Lung (tissue), 12 donors: ENCODE data around the gene ZNF354C. TPM values are rescaled to one million over a fixed set of nuclear protein-coding genes. Genes with fewer than 3 reads are reported as not detected.

Source experiments
- ATAC-seq: fragments of 200-7000 bp; cut with Tn5 transposase; one replicate; pipeline ENCODE4 v1.9.1; 2020; ENCODE audit warnings: moderate number of reproducible peaks; ENCODE audit not compliant: insufficient read depth, low FRiP score
- DNase-seq, 3 donors: peaks; one replicate each; pipeline ENCODE4 v3.0.0-alpha.2; 2013 to 2017
- H3K27ac ChIP-seq, 2 donors: one replicate each; pipeline ENCODE4 v1.5.1; 2013; ENCODE audit warnings: mild to moderate bottlenecking in 2 of 2, moderate library complexity in 2 of 2, control low read depth in 1 of 2, inconsistent platforms in 1 of 2, low read depth in 1 of 2, low read length in 1 of 2
- H3K27me3 ChIP-seq, 3 donors: one replicate each; pipeline ENCODE4 v1.5.1; 2013; ENCODE audit warnings: low read length in 2 of 3; ENCODE audit not compliant: control insufficient read depth in 3 of 3, insufficient read depth in 3 of 3
- H3K36me3 ChIP-seq, 4 donors: one replicate each; pipeline ENCODE4 v1.5.1; 2013; ENCODE audit warnings: low read length in 4 of 4, mild to moderate bottlenecking in 1 of 4, moderate library complexity in 1 of 4; ENCODE audit not compliant: control insufficient read depth in 4 of 4, insufficient read depth in 4 of 4
- H3K4me1 ChIP-seq, 5 donors: one replicate each; pipeline ENCODE4 v1.5.1; 2013; ENCODE audit warnings: low read length in 5 of 5, mild to moderate bottlenecking in 2 of 5, moderate library complexity in 1 of 5; ENCODE audit not compliant: control insufficient read depth in 5 of 5, insufficient read depth in 5 of 5
- H3K4me3 ChIP-seq: one replicate; pipeline ENCODE4 v1.5.1; 2013; ENCODE audit warnings: mild to moderate bottlenecking, control low read depth, moderate library complexity
- H3K9ac ChIP-seq, 2 donors: one replicate each; pipeline ENCODE4 v1.5.1; 2013; ENCODE audit warnings: low read length in 2 of 2, control low read depth in 1 of 2; ENCODE audit not compliant: insufficient read depth in 1 of 2
- H3K9me3 ChIP-seq, 4 donors: one replicate each; pipeline ENCODE4 v1.5.1; 2013; ENCODE audit warnings: low read length in 3 of 4, mild to moderate bottlenecking in 1 of 4, moderate library complexity in 1 of 4; ENCODE audit not compliant: control insufficient read depth in 4 of 4, insufficient read depth in 3 of 4
- WGBS, 2 donors: extraction: QIAGEN DNeasy Blood & Tissue Kit; methylation state at CpG; one replicate each; pipeline ENCODE4 v1.1.7; 2013; 5-methylcytosine and 5-hydroxymethylcytosine counted together
- polyA plus RNA-seq, 2 donors: library from polyadenylated mRNA; stranded (reverse); fragments of 200-250 nt; gene quantifications; one replicate each; pipeline ENCODE4 v1.2.1, GENCODE V29; 2013
- total RNA-seq, 2 donors: library from RNA; depleted of rRNA in 1 of 2; stranded (reverse); fragments of >200 nt in 1 of 2; gene quantifications; one replicate each; pipeline ENCODE4 v1.2.1, GENCODE V29; 2014 to 2021
- TF ChIP-seq, protein P1 (sequence below): IDR thresholded peaks from 2 replicates; pipeline ENCODE4 v1.5.1; 2012; ENCODE audit warnings: mild to moderate bottlenecking; ENCODE audit errors: control extremely low read depth, extremely low read depth
- donor health status: control.
- donor health status: control.
- donor health status: Bipolar disorder and iron deficiency.
- donor health status: healthy.
- donor health status: DM: yes; HTN: yes; CAD: no.

The ZNF354C gene
- total and polyA plus RNA-seq, 4 donors: 1.2 to 15.8 (median 2.6) TPM

DNA sequence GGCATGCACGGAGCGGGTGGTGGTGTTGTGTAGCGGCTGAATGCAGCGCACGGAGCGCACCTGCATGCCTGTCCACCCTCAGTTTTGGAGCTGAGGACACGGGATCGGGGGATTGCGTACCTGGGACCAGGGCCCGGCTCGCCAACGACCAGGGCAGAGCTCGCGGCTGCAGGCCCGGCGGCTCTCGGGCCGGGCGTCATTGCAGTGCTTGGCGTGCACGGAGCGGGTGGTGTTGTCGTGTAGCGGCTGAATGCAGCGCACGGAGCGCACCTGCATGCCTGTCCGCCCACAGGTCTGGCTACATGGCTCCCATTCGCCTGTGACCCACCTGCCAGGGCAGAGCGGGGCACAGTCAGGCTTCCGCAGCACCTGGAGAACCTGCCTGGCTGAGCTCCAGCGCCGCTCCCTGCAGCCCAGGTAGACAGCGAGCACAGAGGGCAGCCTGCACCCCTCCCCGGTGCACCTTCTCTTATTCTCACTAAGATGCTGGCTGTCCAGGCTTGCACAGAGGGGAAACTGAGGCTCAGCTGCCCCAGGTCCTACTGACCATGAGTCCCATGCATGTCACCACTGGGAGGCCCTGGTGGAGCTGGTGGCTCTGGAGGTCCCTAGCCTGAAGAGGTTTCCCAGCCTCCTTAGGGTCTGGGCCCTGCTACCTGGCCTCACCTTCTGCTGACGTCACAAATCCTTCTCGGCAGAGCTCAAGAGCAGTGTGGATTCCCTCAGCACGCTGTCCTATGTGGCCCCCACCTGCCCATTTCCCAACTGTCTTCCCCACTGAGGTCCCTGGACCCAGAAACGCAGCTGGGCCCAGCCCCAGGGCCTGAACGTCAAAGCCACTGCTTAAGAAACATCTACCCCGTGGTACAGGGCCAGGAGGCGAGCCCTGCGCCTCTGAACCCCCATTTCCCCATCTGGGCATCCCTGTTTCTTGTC lies 64.9 kb downstream of the ZNF354C start:
- no peak for ATAC-seq
- no peak for DNase-seq
- H3K4me3 ChIP-seq: no peak overlapping the region
- no peaks in the 10 kb centered on the region for H3K27me3 ChIP-seq
- TF ChIP-seq, protein P1, sequence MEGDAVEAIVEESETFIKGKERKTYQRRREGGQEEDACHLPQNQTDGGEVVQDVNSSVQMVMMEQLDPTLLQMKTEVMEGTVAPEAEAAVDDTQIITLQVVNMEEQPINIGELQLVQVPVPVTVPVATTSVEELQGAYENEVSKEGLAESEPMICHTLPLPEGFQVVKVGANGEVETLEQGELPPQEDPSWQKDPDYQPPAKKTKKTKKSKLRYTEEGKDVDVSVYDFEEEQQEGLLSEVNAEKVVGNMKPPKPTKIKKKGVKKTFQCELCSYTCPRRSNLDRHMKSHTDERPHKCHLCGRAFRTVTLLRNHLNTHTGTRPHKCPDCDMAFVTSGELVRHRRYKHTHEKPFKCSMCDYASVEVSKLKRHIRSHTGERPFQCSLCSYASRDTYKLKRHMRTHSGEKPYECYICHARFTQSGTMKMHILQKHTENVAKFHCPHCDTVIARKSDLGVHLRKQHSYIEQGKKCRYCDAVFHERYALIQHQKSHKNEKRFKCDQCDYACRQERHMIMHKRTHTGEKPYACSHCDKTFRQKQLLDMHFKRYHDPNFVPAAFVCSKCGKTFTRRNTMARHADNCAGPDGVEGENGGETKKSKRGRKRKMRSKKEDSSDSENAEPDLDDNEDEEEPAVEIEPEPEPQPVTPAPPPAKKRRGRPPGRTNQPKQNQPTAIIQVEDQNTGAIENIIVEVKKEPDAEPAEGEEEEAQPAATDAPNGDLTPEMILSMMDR: no peak
- no peaks in the 10 kb centered on the region for H3K4me1 ChIP-seq
- H3K27ac ChIP-seq: no peak overlapping the region
- peaks cover 0 to 36% (median 0%) of the 10 kb centered on the region in 4 donors for H3K9me3 ChIP-seq
- WGBS, 2 donors: 93 to 94% methylated on average over 40 to 43 of the region's 43 CpGs
- no peak overlapping the region for H3K9ac ChIP-seq
- H3K36me3 ChIP-seq: peaks cover 0 to 23% (median 3%) of the 10 kb centered on the region in 4 donors

DNA sequence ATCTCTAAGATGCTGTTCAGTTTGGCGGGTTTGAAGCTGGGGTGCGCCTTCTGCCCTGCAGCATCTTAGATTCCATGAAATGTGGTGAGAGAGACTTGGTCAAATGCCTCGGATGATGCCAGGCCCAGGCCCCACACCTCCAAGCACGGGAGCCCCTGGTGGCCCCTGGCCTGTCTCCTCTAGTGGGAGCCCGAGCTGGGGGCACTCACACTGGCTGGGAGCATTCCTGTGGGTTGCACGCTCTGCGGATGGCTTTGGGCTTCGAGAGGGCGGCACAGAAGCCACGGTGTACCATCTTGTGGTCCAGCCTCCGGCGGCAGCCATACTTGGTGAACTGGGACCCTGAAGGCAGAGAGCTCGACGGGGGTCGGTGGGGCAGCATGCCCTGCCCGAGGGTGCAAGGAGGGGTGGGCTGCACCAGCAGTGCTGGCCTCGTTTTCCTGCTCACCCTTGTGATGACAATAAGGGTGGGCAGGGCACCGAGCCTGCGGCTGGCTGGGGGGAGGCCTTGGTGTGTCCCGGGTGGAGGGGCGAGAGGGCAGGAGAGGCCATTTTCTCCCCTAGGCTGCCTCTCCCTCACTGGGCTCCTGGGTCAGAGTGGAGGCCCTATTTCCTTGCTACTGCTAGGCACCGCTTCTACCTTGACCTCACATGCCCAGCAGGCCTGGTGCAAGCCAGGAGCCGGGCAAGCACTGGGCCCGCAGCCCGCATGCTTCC lies 65.8 kb downstream of the ZNF354C start:
- H3K36me3 ChIP-seq: peaks cover 0 to 23% (median 3%) of the 10 kb centered on the region in 4 donors

DNA sequence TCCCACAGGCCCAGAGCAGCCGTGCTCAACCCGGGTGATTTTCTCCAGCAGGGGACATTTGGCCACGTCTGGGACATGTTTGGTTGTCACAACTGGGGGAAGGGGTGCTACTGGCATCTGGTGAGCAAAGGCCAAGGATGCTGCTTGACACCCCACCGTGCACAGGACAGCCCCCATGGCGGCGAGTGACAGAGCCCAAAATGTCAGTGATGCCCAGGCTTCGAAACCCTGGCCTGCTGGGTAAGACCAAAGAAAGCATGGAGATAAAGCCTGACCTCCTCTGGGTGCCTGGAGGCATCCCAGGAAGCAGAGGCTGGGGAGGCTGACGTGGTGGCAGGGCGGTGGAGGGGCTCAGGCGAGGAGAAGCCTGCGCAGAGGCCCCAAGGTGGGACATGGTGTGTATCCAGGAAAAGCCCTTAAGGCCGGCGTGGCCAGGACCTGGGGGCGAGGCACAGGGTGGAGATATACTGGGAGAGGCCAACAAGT lies 66.4 kb downstream of the ZNF354C start:
- no peak overlapping the region for H3K4me3 ChIP-seq

More for the DNA sequence above, 65.8 kb downstream of the ZNF354C start:
- TF ChIP-seq, protein P1: no peak
- DNase-seq (no peak), ATAC-seq (no peak)
- Histone ChIP-seq H3K4me3 (no peak overlapping the region), H3K4me1 (no peaks in the 10 kb centered on the region), H3K9me3 (peaks cover 0 to 31% (median 0%) of the 10 kb centered on the region in 4 donors), H3K27ac (no peak overlapping the region), H3K27me3 (no peaks in the 10 kb centered on the region), H3K9ac (no peak overlapping the region)
- 92 to 94% methylated on average over 25 of the region's 25 CpGs for WGBS, 2 donors

More for the DNA sequence above, 66.4 kb downstream of the ZNF354C start:
- TF ChIP-seq, protein P1: no peak
- no peak for DNase-seq
- 89 to 91% methylated on average over 14 of the region's 14 CpGs for WGBS, 2 donors
- no peak overlapping the region for H3K27ac ChIP-seq
- H3K36me3 ChIP-seq: peaks cover 0 to 22% (median 3%) of the 10 kb centered on the region in 4 donors
- peaks cover 0 to 30% (median 0%) of the 10 kb centered on the region in 4 donors for H3K9me3 ChIP-seq
- ATAC-seq: no peak
- no peaks in the 10 kb centered on the region for H3K4me1 ChIP-seq
- no peak overlapping the region for H3K9ac ChIP-seq
- no peaks in the 10 kb centered on the region for H3K27me3 ChIP-seq
